ENCODE measurements around the gene PAX2. TPM values are rescaled to one million over a fixed set of nuclear protein-coding genes. Genes with fewer than 3 reads are reported as not detected.

Gene PAX2
- total and polyA plus RNA-seq, 2 of the 13 experiments (the other 11 are each of a cell fraction or from before 2014, with no cell fraction given) = not detected

DNA sequence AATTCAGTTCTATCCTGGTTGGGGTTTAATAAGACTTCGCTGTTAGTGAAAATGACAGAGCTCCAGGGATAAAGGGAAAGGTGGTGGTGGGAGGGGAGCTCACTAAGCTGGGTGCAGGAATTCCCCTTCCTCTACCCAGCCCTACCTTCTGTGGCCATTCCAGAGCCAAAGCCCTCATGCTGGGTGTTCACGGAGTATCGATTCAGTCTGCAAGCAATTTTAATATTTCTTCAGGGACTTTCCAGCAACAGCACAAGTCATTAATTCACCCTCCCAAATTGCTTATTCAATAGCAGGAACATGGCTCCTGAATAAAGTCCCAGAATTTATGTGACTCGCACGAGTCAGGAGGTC is 22.0 kb downstream of the PAX2 start (continued):
- TF ChIP-seq KMT2A (CRISPR knock-in tag; IDR thresholded peaks at IDR 0.05) (no peak), ZNF260 (CRISPR knock-in tag; IDR thresholded peaks at IDR 0.05; ENCODE audit: borderline replicate concordance, low read depth) (no peak), ZNF557 (CRISPR knock-in tag; IDR thresholded peaks at IDR 0.05) (no peak), ZNF678 (CRISPR knock-in tag; IDR thresholded peaks at IDR 0.05) (no peak)

GRCh38 chr10:100769481-100769880 is 24.1 kb downstream of the PAX2 start:
- Histone ChIP-seq H3K4me3 (replicated peaks in 1 of 3; ENCODE audit: insufficient read depth in 1 of 3, low read depth in 2 of 3, low read length in 3 of 3) (no peak overlapping the region), H3K79me2 (ENCODE audit: insufficient read depth, low read length) (no peaks in the 10 kb centered on the region), H3K4me2 (ENCODE audit: low read depth, low read length) (no peak overlapping the region), H3K27me3 (ENCODE audit: control insufficient read depth in 1 of 2, insufficient read depth in 2 of 2, low read length in 2 of 2) (peaks cover 1 to 9% of the 10 kb centered on the region in 2 experiments; a peak in 2 of 5 replicates), H3K4me1 (ENCODE audit: insufficient read depth, low read length) (no peaks in the 10 kb centered on the region), H4K20me1 (ENCODE audit: insufficient read depth, low read length) (no peaks in the 10 kb centered on the region), H3K9me3 (ENCODE audit: low read length) (no peaks in the 10 kb centered on the region), H3K9ac (ENCODE audit: insufficient read depth, low read depth, low read length) (no peak overlapping the region), H2AFZ (ENCODE audit: low read length) (no peak overlapping the region), H3K36me3 (replicated peaks in 1 of 2; ENCODE audit: control insufficient read depth in 1 of 2, insufficient read depth in 2 of 2, low read length in 2 of 2) (no peaks in the 10 kb centered on the region), H3K27ac (ENCODE audit: extremely low read length, insufficient read depth, low read length) (no peak overlapping the region)
- ATAC-seq (no peak), DNase-seq (ENCODE audit: low spot score) (no peak), FAIRE-seq (no peak)
- TF ChIP-seq CBX2 (IDR thresholded peaks at IDR 0.05; ENCODE audit: low read depth, low read length) = no peak
- no peak for TF ChIP-seq CBX2 (CRISPR knock-in tag; IDR thresholded peaks at IDR 0.05; ENCODE audit: low read depth)
- no peak for TF ChIP-seq ZNF34 (CRISPR knock-in tag; IDR thresholded peaks at IDR 0.05; ENCODE audit: borderline replicate concordance)
- no peak for TF ChIP-seq GABPA (IDR thresholded peaks at IDR 0.05; ENCODE audit: low read depth, low read length)
- no peak for TF ChIP-seq GABPA (CRISPR knock-in tag; IDR thresholded peaks at IDR 0.05; ENCODE audit: low read depth)
- TF ChIP-seq RXRA (CRISPR knock-in tag; IDR thresholded peaks at IDR 0.05) = no peak
- no peak for TF ChIP-seq HBP1 (CRISPR knock-in tag; IDR thresholded peaks at IDR 0.05; ENCODE audit: low read depth)
- TF ChIP-seq PLSCR1 (CRISPR knock-in tag; IDR thresholded peaks at IDR 0.05; ENCODE audit: borderline replicate concordance) = no peak
- TF ChIP-seq ZNF432 (CRISPR knock-in tag; IDR thresholded peaks at IDR 0.05; ENCODE audit: borderline replicate concordance) = no peak
- no peak for TF ChIP-seq ZBTB7A (CRISPR knock-in tag; IDR thresholded peaks at IDR 0.05)
- no peak for TF ChIP-seq HOXD1 (CRISPR knock-in tag; IDR thresholded peaks at IDR 0.05)
- TF ChIP-seq ZNF558 (CRISPR knock-in tag; IDR thresholded peaks at IDR 0.05; ENCODE audit: borderline replicate concordance) = no peak
- TF ChIP-seq SOX6 (IDR thresholded peaks at IDR 0.05) = no peak
- TF ChIP-seq SOX6 (CRISPR knock-in tag; IDR thresholded peaks at IDR 0.05) = no peak
- TF ChIP-seq, protein P1, sequence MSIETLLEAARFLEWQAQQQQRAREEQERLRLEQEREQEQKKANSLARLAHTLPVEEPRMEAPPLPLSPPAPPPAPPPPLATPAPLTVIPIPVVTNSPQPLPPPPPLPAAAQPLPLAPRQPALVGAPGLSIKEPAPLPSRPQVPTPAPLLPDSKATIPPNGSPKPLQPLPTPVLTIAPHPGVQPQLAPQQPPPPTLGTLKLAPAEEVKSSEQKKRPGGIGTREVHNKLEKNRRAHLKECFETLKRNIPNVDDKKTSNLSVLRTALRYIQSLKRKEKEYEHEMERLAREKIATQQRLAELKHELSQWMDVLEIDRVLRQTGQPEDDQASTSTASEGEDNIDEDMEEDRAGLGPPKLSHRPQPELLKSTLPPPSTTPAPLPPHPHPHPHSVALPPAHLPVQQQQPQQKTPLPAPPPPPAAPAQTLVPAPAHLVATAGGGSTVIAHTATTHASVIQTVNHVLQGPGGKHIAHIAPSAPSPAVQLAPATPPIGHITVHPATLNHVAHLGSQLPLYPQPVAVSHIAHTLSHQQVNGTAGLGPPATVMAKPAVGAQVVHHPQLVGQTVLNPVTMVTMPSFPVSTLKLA (IDR thresholded peaks at IDR 0.05) = no peak
- TF ChIP-seq MIXL1 (CRISPR knock-in tag; IDR thresholded peaks at IDR 0.05) = no peak
- no peak for TF ChIP-seq IRF2 (CRISPR knock-in tag; IDR thresholded peaks at IDR 0.05)
- no peak for TF ChIP-seq BATF2 (CRISPR knock-in tag; IDR thresholded peaks at IDR 0.05)
- no peak for TF ChIP-seq U2AF1 (optimal IDR thresholded peaks at IDR 0.05; ENCODE audit: low read depth, low read length)
- intact Hi-C loops (cut with micrococcal nuclease; ENCODE audit: unreplicated experiment) (no loop called here), in situ Hi-C loops (cut with HindIII; ENCODE audit: extremely low pct_ligation_motif_present, low pct_unique_long_range_greater_than_20kb) (no loop called here)
- no TSS peak for BruUV-seq (replicated peaks)
- POLR2A ChIA-PET = no interaction called here
- WGBS (ENCODE audit: low lambda C conversion rate) = 42% methylated on average over 2 of the region's 2 CpGs
- CTCF ChIA-PET (ENCODE audit: low intra/inter-chr PET ratio, low total read pairs) = no interaction called here

All from HepG2 (cell line).